MM.1S (cell line): Measurements from ENCODE around the gene RTN4.

Source experiments
- CTCF ChIP-seq: fragments of 300-600 bp; sonication (generic); IDR thresholded peaks from 2 replicates; pipeline ENCODE4 v1.5.1; 2016; ENCODE audit warnings: antibody characterized with exemption, low read length, mixed read lengths
- EZH2 ChIP-seq: fragments of 300-600 bp; sonication (generic); optimal IDR thresholded peaks from 2 replicates; pipeline ENCODE3; 2017; ENCODE audit warnings: low read depth, mild to moderate bottlenecking, antibody characterized with exemption, low read length, mixed read lengths
- EZH2phosphoT487 ChIP-seq: fragments of 300-600 bp; sonication (generic); IDR thresholded peaks from 2 replicates; pipeline ENCODE4 v1.6.1; 2018; ENCODE audit warnings: antibody characterized with exemption, low read length

GRCh38 chr2:55084641-55085040, 34.4 kb upstream of the RTN4 start:
- TF ChIP-seq EZH2phosphoT487: no peak
- TF ChIP-seq EZH2: no peak
- no peak for TF ChIP-seq CTCF
